Measurements from ENCODE around the gene CLASRP. TPM values are rescaled to one million over a fixed set of nuclear protein-coding genes. Genes with fewer than 3 reads are reported as not detected.
"Not testable (repeated sequence)": the region's sequence is repeated elsewhere in the genome, so short reads cannot be mapped to it uniquely, and the experiment has no call there.

CLASRP gene, protein sequence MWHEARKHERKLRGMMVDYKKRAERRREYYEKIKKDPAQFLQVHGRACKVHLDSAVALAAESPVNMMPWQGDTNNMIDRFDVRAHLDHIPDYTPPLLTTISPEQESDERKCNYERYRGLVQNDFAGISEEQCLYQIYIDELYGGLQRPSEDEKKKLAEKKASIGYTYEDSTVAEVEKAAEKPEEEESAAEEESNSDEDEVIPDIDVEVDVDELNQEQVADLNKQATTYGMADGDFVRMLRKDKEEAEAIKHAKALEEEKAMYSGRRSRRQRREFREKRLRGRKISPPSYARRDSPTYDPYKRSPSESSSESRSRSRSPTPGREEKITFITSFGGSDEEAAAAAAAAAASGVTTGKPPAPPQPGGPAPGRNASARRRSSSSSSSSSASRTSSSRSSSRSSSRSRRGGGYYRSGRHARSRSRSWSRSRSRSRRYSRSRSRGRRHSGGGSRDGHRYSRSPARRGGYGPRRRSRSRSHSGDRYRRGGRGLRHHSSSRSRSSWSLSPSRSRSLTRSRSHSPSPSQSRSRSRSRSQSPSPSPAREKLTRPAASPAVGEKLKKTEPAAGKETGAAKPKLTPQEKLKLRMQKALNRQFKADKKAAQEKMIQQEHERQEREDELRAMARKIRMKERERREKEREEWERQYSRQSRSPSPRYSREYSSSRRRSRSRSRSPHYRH
- polyA plus RNA-seq (ENCODE audit: insufficient read length in 4 of 4), result 10 to 100 TPM; 55.9 to 94.2 (median 64.6) TPM

DNA sequence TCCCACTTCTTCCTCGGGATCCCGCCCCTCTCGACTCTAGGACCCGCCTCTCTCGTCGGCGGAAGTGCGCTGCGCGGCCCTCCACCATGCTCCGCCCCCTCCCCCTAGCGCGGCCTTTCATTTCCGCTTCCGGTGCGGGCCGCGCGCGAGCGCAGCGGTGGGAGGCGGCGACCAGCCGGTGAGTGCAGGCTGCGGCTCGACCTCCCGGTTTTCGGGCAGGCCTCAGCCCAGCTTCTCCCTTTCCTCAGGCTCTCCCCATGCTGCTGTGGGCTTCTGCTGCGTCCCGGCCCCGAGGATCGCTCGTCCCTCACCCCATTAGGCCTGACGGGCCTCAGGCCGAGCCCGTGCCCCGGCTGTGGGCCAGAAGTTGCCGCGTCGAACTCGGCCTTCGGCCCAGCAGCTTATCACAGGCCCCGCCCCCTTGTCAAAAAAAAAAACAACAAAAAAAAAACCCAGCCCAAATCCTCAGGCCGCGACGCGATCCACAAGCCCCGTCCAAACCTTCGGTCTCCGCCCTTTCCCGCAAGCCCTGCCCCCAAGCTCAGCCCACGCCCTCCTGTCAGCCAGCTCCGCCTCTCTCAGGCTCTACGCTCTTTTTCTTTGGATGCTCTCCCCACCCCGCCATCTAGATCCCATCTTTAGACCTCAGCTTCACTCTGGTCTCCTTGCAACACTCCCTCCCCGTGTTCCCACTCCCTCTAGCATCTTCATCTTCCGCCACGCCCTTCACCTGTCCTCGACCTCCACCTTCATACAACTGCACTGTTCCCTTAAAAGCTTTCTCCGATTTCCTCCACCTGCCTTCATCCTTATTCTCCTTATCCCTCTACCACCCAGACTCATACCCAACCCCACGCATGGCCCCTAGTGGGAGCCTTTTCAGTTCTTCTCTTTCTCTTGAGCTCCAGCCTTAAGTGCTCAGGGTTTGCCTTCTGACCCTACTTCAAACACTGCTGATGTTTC is at the start of gene CLASRP:
Gene CLASRP, plus strand, starts transcription at position 115 of the 963 bp plus-strand sequence. CDS start 1,168 bp downstream, outside the sequence.
- DNase-seq (ENCODE audit: low read depth in 4 of 4, low spot score in 3 of 4), result peak; percentile 68 to 82 (median 76)

DNA sequence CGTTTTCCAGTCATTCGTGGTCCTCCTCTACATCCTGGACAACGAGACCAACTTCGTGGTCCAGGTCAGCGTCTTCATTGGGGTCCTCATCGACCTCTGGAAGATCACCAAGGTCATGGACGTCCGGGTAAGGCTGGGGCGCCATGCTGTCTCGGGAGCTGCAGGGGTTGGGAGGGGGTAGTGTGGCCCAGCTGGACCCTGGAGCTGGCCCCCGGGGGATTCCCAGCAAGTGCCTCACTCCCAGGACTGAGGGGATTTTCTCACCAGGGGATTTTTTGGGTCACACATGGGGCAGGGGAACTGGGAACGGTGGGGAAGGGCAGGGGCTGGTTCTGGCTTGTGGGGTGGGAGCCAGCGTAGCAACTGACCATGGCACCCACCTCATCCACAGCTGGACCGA is 48.4 kb upstream of the CLASRP start:
- DNase-seq (ENCODE audit: low read depth in 4 of 4, low spot score in 3 of 4), result no peak

DNA sequence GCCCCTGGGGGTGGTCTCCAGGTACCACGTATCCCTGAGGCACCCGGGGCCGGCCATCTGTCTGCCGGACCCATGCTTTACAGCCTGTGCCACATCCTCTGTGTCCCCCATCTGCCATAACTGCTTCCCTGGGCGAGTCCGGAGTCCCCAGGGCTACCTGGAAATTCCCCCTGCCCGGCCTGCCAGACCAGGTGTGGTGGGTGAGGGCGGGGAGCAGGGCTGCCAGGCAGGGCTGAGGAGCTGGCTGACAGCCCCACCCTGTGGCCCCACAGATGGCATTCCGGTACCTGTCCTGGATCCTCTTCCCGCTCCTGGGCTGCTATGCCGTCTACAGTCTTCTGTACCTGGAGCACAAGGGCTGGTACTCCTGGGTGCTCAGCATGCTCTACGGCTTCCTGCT is 47.9 kb upstream of the CLASRP start:
- no peak for DNase-seq (ENCODE audit: low read depth in 4 of 4, low spot score in 3 of 4)

DNA sequence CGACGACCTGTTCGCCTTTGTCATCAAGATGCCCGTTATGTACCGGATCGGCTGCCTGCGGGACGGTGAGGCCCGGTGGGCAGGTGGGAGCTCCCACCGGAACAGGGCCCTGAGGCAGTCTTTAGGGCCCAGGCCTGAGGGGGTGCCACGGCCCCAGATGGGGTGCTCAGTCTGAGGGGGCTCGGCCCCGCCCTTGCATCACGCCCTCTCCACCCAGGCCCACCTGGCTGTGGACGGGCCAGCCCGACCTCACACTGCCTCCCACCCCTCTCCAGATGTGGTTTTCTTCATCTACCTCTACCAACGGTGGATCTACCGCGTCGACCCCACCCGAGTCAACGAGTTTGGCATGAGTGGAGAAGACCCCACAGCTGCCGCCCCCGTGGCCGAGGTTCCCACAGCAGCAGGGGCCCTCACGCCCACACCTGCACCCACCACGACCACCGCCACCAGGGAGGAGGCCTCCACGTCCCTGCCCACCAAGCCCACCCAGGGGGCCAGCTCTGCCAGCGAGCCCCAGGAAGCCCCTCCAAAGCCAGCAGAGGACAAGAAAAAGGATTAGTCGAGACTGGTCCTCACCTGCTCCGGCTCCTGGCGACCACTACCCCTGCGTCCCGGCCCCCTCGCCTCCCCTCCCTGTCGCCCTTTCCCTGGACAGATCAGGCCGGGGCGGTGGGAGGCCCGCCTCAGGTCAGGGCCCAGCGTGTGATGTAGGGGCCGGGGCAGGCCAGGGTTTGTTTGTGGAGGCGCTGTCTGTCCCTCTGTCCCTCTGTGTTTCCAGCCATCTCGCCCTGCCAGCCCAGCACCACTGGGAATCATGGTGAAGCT is 46.3 kb upstream of the CLASRP start:
- no peak for DNase-seq (ENCODE audit: low read depth in 4 of 4, low spot score in 3 of 4)

DNA sequence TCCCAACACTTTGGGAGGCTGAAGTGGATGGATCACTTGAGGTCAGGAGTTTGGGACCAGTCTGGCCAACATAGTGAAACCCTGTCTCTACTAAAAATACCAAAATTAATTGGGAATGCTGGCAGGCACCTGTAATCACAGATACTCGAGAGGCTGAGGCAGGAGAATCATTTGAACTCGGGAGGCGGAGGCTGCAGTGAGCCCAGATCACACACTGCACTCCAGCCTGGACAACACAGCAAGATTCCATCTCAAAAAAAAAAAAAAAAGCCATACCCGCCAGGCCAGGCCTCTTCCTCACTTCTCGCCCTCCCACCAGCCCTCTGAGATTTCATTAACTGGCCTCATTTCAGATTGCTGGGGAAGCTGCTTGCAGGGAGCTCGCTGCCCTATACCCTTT is 45.3 kb upstream of the CLASRP start:
- no peak for DNase-seq (ENCODE audit: low read depth in 4 of 4, low spot score in 3 of 4)

DNA sequence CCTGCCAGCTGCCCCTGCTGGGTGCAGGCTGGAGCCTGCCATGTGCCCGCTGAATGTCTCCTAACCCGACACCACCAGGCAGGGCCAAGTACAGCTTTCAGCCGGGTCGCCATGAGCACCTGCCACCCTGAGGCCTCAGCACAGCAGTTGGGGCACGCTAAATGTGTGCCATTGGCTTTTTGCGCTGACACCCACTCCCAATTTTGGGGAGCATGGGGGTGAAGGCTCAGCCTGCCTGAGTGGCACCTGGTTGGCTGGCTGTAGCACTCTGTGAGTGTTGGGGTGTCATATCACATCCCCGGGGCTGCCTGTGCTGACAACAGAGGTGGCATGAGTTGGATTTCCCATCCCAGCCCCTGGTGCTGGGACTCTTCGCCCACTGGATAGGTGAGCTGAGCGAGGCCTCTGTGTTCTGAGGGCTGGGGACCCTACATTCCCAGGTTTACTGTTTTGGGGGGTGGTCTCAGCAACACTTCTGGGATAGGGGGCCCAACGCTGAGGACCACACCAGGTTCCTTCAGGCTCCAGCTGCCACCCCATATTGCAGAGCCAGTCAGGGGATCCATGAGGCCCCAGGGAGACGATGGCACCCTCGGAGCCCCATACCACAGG is 44.8 kb upstream of the CLASRP start:
- no peak for DNase-seq (ENCODE audit: low read depth in 4 of 4, low spot score in 3 of 4)

DNA sequence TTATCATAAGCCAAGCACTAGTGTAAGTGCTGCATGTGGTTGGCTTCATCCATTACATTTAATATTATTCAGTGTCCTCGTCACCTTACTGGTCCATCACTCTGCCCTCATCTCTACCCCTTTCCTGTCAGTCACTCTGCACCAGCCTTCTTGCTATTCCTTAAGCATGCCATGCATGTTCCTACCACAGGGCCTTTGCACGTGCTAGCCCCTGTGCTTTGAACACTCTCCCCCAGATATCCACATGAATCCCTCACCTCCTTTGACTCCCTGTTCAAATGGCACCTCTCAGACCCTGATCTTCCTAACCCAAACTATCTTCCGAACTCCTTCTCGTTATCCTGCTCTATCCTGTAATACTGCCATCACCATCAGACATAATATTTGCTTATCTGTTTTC is 40.8 kb upstream of the CLASRP start:
- DNase-seq (ENCODE audit: low read depth in 4 of 4, low spot score in 3 of 4), result no peak

DNA sequence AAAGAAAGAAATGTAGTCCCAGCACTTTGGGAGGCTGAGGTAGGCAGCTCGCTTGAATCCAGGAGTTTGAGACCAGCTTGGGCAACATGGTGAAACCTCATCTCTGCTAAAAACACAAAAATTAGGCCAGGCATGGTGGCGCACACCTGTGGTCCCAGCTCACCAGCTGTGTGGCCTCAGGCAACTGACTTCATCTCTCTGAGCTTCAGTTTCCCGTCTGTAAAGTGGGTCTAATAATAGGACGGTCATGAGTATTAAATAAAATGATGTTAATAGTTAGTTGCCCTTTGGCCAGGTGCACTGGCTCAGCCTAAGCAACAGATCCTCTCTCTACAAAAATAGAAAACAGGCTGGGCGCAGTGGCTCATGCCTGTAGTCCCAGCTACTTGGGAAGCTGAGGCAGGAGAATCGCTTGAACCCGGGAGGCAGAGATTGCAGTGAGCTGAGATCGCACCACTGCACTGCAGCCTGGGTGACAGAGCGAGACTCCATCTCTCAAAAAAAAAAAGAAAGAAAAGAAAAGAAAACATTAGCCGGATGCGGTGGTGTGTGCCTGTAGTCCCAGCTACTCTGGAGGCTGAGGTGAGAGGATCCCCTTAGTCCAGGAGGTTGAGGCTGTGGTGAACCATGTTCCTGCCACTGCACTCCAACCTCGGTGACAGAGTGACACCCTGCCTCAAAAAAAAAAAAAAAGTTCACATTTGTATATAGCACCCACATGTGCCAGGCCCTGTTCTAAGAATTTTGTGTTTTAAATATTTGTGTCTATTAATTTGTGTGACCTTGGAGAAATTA is 39.5 kb upstream of the CLASRP start:
- DNase-seq (ENCODE audit: low read depth in 4 of 4, low spot score in 3 of 4), result not testable (repeated sequence)

DNA sequence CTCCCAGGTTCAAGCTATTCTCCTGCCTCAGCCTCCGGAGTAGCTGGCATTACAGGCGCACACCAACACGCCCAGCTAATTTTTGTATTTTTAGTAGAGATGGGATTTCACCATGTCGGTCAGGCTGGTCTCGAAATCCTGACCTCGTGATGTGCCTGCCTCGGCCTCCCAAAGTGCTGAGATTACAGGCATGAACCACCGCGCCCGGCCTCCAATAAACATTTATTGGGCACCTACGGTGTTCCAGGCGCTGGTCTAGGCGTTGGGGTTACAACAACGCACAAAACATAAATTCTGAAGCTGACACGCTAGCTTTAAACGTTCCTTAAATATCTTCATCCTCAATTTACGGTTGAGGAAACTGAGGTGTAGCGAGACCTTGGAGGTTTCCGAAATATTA is 38.2 kb upstream of the CLASRP start:
- not testable (repeated sequence) for DNase-seq (ENCODE audit: low read depth in 4 of 4, low spot score in 3 of 4)

DNA sequence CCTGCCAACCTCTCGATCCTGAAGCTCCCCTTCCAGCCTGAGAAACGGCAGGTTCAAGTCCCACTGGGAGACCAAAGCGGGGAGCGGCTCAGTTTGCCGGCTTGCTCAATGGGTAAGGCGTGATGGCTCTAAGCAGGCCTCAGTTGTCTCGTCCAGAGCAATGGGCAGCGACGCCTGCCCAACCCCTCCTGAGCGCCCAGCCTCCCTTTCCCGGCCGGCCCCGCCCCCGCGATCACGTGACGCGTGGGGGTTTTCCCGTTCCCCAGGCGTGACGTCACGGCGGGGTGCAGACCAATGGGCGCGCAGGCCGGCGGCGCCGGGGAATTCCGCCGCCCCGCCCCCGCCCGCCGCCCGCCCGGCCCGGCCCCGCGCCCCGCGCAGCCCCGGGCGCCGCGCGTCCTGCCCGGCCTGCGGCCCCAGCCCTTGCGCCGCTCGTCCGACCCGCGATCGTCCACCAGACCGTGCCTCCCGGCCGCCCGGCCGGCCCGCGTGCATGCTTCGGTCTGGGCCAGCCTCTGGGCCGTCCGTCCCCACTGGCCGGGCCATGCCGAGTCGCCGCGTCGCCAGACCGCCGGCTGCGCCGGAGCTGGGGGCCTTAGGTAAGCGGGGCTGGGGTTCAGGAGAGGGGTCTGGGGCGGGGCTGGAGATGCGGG is 37.6 kb upstream of the CLASRP start, which contains the start of gene RELB:
Gene RELB, plus strand, starts transcription at position 378 of the 653 bp plus-strand sequence. Its CDS starts 116 bp downstream, at position 494.
- peak; percentile 53 to 80 (median 74) for DNase-seq (ENCODE audit: low read depth in 4 of 4, low spot score in 3 of 4)

DNA sequence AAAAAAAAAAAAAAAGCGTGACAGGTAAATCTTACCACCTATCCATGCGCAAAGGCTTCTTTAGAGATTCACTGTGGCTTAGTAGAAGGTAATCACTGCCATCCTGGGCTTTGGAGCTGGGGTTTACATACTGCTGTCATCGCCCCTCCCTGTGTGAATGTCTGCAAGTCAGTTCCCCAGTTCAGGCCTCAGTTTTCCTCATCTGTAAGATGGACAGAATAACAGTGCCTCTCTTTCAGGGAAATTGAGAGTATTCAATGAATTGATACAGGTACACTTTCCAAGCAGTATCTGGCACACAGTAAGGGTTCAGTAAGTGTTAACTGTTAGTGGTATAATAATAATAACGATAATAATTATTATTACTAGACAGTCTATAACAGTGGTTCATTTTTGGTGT is 35.4 kb upstream of the CLASRP start:
- DNase-seq (ENCODE audit: low read depth in 4 of 4, low spot score in 3 of 4), result no peak

DNA sequence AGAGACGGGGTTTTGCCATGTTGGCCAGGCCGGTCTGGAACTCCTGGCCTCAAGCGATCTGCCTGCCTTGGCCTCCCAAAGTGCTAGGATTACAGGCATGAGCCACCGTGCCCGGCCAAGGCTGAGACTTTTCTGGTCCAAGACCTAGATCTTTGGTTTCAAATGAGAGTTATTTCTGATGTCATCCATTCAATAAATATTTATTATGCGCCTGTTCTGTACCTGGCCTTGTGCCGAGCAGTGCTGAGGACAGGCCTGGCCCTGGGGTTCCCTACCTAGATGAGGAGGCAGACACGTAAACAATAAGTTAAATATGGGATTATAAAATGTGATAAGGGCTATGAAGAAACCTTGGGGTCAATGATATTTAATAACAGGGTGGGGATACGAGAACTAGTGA is 33.1 kb upstream of the CLASRP start:
- no peak for DNase-seq (ENCODE audit: low read depth in 4 of 4, low spot score in 3 of 4)

DNA sequence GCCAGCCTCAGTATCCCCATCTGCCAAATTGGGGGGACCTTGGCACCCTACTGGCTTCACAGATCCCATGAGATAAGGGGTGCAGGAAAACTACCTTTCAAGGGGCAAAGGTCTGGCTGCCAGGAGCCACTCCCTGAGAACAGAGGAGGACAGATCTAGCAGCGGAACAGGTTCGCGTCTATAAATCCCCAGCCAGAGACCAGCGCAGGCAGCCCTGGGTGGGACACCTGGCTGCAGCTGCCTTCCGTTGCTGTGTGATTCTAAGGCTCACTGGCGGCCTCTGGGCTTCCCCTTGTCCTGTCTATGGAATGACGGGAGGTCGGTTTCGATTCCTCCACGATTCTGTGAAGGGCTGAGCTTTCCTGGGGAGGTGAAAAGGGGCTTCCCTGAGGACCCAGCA is 30.3 kb upstream of the CLASRP start:
- DNase-seq (ENCODE audit: low read depth in 4 of 4, low spot score in 3 of 4), result no peak

DNA sequence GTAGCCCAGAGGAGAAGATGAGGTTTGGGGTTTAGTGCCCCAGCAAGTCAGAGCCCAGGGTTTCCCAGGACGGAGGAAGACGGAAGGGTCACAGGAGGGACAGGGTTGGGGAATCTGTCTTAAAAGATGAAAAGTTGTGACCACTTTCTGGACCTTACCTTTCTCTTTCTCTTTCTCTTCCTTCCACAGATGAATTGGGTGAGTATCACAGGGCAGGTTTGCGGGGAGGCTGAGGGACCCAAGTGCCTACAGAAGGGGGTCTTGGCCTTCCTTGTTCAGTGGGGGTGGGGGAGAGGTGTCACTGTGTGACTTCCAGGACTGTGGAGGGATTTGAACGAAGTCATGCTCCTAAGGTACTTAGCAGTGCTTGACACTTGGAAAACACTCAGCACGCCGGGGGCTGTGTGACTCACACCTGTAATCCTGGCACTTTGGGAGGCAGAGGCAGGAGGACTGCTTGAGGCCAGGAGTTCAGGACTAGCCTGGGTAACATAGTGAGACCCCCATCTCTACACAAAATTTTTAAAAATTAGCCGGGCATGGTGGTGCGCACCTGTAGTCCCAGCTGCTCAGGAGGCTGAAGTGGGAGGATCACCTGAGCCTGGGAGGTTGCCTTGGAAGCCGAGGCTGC is 29.1 kb upstream of the CLASRP start:
- DNase-seq (ENCODE audit: low read depth in 4 of 4, low spot score in 3 of 4), result no peak

DNA sequence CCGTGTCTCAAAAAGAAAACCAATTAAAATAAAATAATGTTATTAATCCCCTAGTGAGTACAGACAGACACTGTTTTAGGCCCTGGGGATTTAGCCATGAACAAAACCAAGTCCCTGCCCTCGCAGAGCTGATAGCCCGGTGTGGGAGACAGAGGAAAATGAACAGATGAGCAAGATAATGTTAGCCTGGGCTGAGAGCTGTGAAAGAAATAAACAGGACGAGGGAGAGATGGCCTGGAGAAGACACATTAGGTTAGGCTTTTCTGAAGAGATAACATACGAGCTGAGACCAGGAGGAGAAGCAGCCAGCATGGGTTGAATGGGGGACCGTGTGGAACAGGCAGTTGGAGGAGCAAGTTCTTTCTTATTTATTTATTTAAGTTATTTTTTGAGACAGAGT is 28.5 kb upstream of the CLASRP start:
- no peak for DNase-seq (ENCODE audit: low read depth in 4 of 4, low spot score in 3 of 4)

DNA sequence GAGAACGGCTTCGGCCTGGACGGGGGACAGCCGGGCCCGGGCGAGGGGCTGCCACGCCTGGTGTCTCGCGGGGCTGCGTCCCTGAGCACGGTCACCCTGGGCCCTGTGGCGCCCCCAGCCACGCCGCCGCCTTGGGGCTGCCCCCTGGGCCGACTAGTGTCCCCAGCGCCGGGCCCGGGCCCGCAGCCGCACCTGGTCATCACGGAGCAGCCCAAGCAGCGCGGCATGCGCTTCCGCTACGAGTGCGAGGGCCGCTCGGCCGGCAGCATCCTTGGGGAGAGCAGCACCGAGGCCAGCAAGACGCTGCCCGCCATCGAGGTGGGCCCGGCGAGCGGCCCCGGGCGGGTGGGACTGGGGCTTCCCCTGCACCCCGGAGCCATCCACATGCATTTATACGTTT is 26.9 kb upstream of the CLASRP start:
- DNase-seq (ENCODE audit: low read depth in 4 of 4, low spot score in 3 of 4), result no peak
